ENCODE measurements around the gene HOGA1.

- no peak for TF ChIP-seq CTCF (IDR thresholded peaks at IDR 0.05; ENCODE audit: low read depth, low read length)
- TF ChIP-seq MAX (IDR thresholded peaks at IDR 0.05; ENCODE audit: low read depth, low read length), result no peak
Measured at GRCh38 chr10:97599272-97599619, 15.1 kb downstream of the HOGA1 start.
